OCI-LY3 (cell line): ENCODE measurements around the gene IFI30.
"Not testable (repeated sequence)": the region's sequence is repeated elsewhere in the genome, so short reads cannot be mapped to it uniquely, and the experiment has no call there.

Source experiments
- H2AFZ ChIP-seq: fragments of 200-600, 300-600 bp; shearing (Covaris generic); 2 replicates; pipeline ENCODE4 v1.6.0; 2014; ENCODE audit warnings: antibody characterized with exemption, low read depth, low read length
- H3K27ac ChIP-seq: fragments of 200-600, 300-600 bp; sonication (generic); 2 replicates; pipeline ENCODE4 v1.5.1; 2014; ENCODE audit warnings: mild to moderate bottlenecking, low read length, moderate library complexity, mixed read lengths
- H3K27me3 ChIP-seq: fragments of 200-600, 300-600 bp; sonication (generic); 2 replicates; pipeline ENCODE4 v1.6.1; 2014; ENCODE audit warnings: low read depth, low read length, mixed read lengths
- H3K36me3 ChIP-seq: fragments of 200-600, 300-600 bp; sonication (generic); replicated peaks from 2 replicates; pipeline ENCODE3; 2014; ENCODE audit warnings: low read depth, low read length, mixed read lengths
- H3K4me1 ChIP-seq: fragments of 300-600, 200-600 bp; sonication (generic); 2 replicates; pipeline ENCODE4 v1.6.1; 2014; ENCODE audit warnings: low read length, mixed read lengths
- H3K4me2 ChIP-seq: fragments of 200-600, 300-600 bp; sonication (generic); 2 replicates; pipeline ENCODE4 v1.6.1; 2014; ENCODE audit warnings: low read length, mixed read lengths
- H3K4me3 ChIP-seq: fragments of 300-600, 200-600 bp; sonication (generic); 2 replicates; pipeline ENCODE4 v1.5.1; 2014; ENCODE audit warnings: antibody characterized with exemption, mild to moderate bottlenecking, low read length, moderate library complexity
- H3K79me2 ChIP-seq: fragments of 300-600, 200-600 bp; shearing (Covaris generic); 2 replicates; pipeline ENCODE4 v1.6.1; 2014; ENCODE audit warnings: mild to moderate bottlenecking, low read length, mixed read lengths
- H3K9ac ChIP-seq: fragments of 300-600, 200-600 bp; shearing (Covaris generic); 2 replicates; pipeline ENCODE4 v1.6.0; 2014; ENCODE audit warnings: mild to moderate bottlenecking, low read length, moderate library complexity
- H3K9me3 ChIP-seq: fragments of 200-600, 300-600 bp; shearing (Covaris generic); 2 replicates; pipeline ENCODE4 v1.6.1; 2014; ENCODE audit warnings: low read length, mixed read lengths; ENCODE audit not compliant: insufficient read depth
- H4K20me1 ChIP-seq: fragments of 200-600, 300-600 bp; sonication (generic); 2 replicates; pipeline ENCODE4 v1.6.1; 2016; ENCODE audit warnings: low read length, mixed read lengths; ENCODE audit not compliant: insufficient read depth
- EZH2phosphoT487 ChIP-seq: fragments of 200-600 bp; shearing (Covaris generic); IDR thresholded peaks from 2 replicates; pipeline ENCODE4 v1.6.1; 2018; ENCODE audit warnings: antibody characterized with exemption, mixed run types, low read depth
- TF ChIP-seq, protein P1 (sequence below): fragments of 200-600, 300-600 bp; sonication (generic); IDR thresholded peaks from 2 replicates; pipeline ENCODE4 v1.5.1; 2014; ENCODE audit warnings: antibody characterized with exemption, low read length, low read depth

Gene IFI30

DNA sequence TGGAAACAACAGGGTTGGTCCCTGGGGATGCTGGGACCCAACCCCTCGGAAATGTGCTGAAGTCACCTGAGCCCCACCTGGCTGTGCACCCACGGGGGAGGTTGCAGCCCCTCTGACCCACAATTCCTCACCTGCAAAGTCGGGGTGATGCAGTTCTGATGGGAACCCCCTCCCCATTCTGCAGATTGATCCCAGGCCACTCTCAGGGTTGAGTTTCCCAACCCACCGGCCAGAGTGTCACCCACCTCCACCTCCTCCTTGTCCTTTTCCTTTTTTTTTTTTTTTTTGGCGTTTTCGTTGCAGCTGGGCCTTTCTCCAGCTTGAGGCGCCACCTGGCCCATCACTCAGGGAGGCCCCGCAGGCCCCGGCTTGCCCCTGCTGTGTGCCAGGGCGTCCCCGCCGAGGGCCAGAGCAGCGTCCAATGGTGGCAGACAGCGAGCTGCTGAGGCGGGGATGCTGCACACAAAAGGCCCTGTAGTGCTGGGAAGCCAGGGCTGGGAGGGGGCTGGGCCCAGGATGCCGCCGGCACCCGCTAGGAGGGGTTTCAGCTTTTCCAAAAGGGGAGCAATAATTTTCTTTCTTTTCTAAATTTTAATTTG lies 16.0 kb upstream of the IFI30 start:
- Histone ChIP-seq H3K27ac (no peak overlapping the region), H3K4me3 (no peak overlapping the region), H2AFZ (no peak overlapping the region), H3K4me2 (no peak overlapping the region), H3K4me1 (peaks cover 18% of the 10 kb centered on the region), H3K79me2 (peaks cover 13% of the 10 kb centered on the region; the same call in 1 of the 2 replicates), H3K9me3 (no peaks in the 10 kb centered on the region), H4K20me1 (peaks cover 8% of the 10 kb centered on the region; the same call in 1 of the 2 replicates), H3K27me3 (no peaks in the 10 kb centered on the region), H3K9ac (no peak overlapping the region), H3K36me3 (peaks cover 21% of the 10 kb centered on the region)
- no peak for TF ChIP-seq EZH2phosphoT487
- TF ChIP-seq, protein P1, sequence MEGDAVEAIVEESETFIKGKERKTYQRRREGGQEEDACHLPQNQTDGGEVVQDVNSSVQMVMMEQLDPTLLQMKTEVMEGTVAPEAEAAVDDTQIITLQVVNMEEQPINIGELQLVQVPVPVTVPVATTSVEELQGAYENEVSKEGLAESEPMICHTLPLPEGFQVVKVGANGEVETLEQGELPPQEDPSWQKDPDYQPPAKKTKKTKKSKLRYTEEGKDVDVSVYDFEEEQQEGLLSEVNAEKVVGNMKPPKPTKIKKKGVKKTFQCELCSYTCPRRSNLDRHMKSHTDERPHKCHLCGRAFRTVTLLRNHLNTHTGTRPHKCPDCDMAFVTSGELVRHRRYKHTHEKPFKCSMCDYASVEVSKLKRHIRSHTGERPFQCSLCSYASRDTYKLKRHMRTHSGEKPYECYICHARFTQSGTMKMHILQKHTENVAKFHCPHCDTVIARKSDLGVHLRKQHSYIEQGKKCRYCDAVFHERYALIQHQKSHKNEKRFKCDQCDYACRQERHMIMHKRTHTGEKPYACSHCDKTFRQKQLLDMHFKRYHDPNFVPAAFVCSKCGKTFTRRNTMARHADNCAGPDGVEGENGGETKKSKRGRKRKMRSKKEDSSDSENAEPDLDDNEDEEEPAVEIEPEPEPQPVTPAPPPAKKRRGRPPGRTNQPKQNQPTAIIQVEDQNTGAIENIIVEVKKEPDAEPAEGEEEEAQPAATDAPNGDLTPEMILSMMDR, result no peak

- Histone ChIP-seq H4K20me1 (peaks cover 8% of the 10 kb centered on the region; the same call in 1 of the 2 replicates), H3K9ac (no peak overlapping the region), H3K4me1 (peaks cover 18% of the 10 kb centered on the region), H2AFZ (no peak overlapping the region), H3K4me2 (no peak overlapping the region), H3K27ac (no peak overlapping the region), H3K79me2 (peaks cover 11% of the 10 kb centered on the region; the same call in 1 of the 2 replicates), H3K27me3 (no peaks in the 10 kb centered on the region), H3K9me3 (no peaks in the 10 kb centered on the region), H3K4me3 (no peak overlapping the region), H3K36me3 (peaks cover 27% of the 10 kb centered on the region)
- TF ChIP-seq, protein P1, result no peak
- TF ChIP-seq EZH2phosphoT487, result no peak
These were observed 15.1 kb upstream of the IFI30 start for GRCh38 chr19:18158467-18158866.

DNA sequence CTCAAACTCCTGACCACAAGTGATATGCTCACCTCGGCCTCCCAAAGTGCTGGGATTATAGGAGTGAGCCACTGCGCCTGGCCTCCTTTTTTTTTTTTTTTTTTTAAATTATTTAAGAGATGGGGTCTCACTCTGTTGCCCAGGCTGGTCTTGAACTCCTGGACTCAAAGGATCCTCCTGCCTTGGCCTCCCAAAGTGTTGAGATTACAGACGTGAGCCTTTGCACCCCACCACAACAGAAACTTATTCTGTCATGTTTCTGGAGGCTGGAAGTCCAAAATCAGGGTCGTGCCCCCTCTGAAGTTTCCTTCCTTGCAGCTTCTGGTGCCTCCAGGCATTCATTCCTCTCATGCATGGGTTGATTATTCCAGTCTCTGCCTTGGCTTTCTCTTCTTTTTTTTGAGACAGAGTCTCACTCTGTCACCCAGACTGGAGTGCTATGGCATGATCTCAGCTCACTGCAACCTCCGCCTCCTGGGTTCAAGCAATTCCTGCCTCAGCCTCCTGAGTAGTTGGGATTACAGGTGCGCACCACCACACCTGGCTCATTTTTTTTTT lies 14.5 kb upstream of the IFI30 start:
- H3K36me3 ChIP-seq, result peaks cover 27% of the 10 kb centered on the region
- H3K9me3 ChIP-seq, H3K27me3 ChIP-seq, H3K27ac ChIP-seq, H3K4me3 ChIP-seq, H2AFZ ChIP-seq, H3K4me2 ChIP-seq, H4K20me1 ChIP-seq, H3K79me2 ChIP-seq, H3K9ac ChIP-seq: not testable (repeated sequence)
- H3K4me1 ChIP-seq, result peaks cover 14% of the 10 kb centered on the region

DNA sequence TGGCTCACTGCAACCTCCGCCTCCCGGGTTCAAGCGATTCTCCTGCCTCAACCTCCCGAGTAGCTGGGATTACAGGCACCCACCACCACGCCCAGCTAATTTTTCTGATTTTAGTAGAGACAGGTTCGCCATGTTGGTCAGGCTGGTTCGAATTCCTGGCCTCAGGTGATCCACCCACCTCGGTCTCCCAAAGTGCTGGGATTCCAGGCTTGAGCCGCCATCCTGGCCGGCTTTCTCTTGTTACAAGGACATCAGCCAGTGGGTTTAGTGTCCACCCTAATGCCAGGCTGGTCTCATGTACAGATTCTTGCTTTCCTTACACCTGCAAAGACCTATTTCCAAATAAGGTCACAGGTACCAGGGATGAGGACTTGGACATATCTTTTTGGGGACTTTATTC lies 13.8 kb upstream of the IFI30 start:
- no peak overlapping the region for H3K9ac ChIP-seq
- H3K4me2 ChIP-seq, result peak overlapping the region; percentile 94
- no peaks in the 10 kb centered on the region for H3K9me3 ChIP-seq
- no peaks in the 10 kb centered on the region for H3K27me3 ChIP-seq
- peaks cover 27% of the 10 kb centered on the region for H3K36me3 ChIP-seq
- H3K4me3 ChIP-seq, result no peak overlapping the region
- H3K79me2 ChIP-seq, result no peaks in the 10 kb centered on the region
- TF ChIP-seq EZH2phosphoT487, result no peak
- no peak overlapping the region for H2AFZ ChIP-seq
- no peak overlapping the region for H3K27ac ChIP-seq
- peaks cover 10% of the 10 kb centered on the region for H3K4me1 ChIP-seq
- no peaks in the 10 kb centered on the region for H4K20me1 ChIP-seq

DNA sequence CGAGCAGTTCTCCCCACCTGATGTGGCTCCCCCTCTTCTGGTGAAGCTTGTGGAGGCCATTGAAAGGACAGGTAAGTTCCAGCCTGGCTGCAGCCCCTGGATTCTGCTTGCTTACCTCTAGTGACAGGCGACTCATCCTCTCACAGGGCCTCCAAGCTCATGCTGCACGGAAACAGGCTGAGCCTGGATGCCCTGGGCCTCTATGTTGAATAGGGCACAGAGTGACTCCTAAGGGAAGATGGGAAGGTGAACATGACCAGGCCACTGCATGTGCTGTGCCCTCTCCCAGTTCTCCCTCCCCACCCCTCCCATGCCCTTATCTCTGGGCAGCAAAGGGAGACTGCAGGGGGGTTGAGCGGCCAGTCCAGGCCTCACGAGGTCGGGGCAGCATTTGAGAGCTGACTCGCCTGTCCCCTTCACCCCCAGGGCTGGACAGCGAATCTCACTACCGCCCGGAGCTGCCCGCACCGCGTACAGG lies 13.1 kb upstream of the IFI30 start:
- TF ChIP-seq EZH2phosphoT487, result no peak
- TF ChIP-seq, protein P1, result no peak
- no peaks in the 10 kb centered on the region for H4K20me1 ChIP-seq
- peak overlapping the region; percentile 94 for H3K4me2 ChIP-seq
- H3K9ac ChIP-seq, result peak overlapping the region; percentile 82
- H2AFZ ChIP-seq, result 0 out of 2 replicates have a peak overlapping the region, but pooled peaks have one; percentile 10
- H3K4me1 ChIP-seq, result peaks cover 10% of the 10 kb centered on the region
- peak overlapping the region; percentile 31 for H3K27ac ChIP-seq
- no peaks in the 10 kb centered on the region for H3K79me2 ChIP-seq
- H3K4me3 ChIP-seq, result peak overlapping the region; percentile 78
- H3K36me3 ChIP-seq, result peaks cover 26% of the 10 kb centered on the region
- H3K9me3 ChIP-seq, result no peaks in the 10 kb centered on the region
- H3K27me3 ChIP-seq, result no peaks in the 10 kb centered on the region
